Measurements from ENCODE around the gene DCLK2.

The DCLK2 gene

GRCh38 chr4:150068300-150068960 is 9.8 kb upstream of the DCLK2 start:
- no peak for FAIRE-seq
- no peak for DNase-seq (ENCODE audit: extremely low spot score, insufficient read length, low read depth)

- DNase-seq (ENCODE audit: extremely low spot score, insufficient read length, low read depth), result no peak
- no peak for FAIRE-seq
Observed at GRCh38 chr4:150069353-150069752, 8.9 kb upstream of the DCLK2 start.

GRCh38 chr4:150070464-150071170 is 7.6 kb upstream of the DCLK2 start:
- FAIRE-seq, result no peak

GRCh38 chr4:150072471-150072870 is 5.8 kb upstream of the DCLK2 start:
- FAIRE-seq (no peak), DNase-seq (ENCODE audit: extremely low spot score, insufficient read length, low read depth) (no peak)

More at GRCh38 chr4:150070464-150071170, 7.6 kb upstream of the DCLK2 start:
- no peak for DNase-seq (ENCODE audit: extremely low spot score, insufficient read length, low read depth)

- no peak for FAIRE-seq
- DNase-seq (ENCODE audit: extremely low spot score, insufficient read length, low read depth), result no peak
Observed at GRCh38 chr4:150072906-150073714, 5.1 kb upstream of the DCLK2 start.

- FAIRE-seq (no peak), DNase-seq (ENCODE audit: extremely low spot score, insufficient read length, low read depth) (no peak)
Observed at GRCh38 chr4:150074064-150074463, 4.2 kb upstream of the DCLK2 start.

- FAIRE-seq (no peak), DNase-seq (ENCODE audit: extremely low spot score, insufficient read length, low read depth) (no peak)
Observed at GRCh38 chr4:150078579-150079080, 385 bp downstream of the DCLK2 start.

- peak; percentile 8 for DNase-seq (ENCODE audit: extremely low spot score, insufficient read length, low read depth)
- FAIRE-seq, result no peak
Observed at GRCh38 chr4:150079081-150079581, 886 bp downstream of the DCLK2 start.

GRCh38 chr4:150080337-150080736 is 2.1 kb downstream of the DCLK2 start:
- DNase-seq (ENCODE audit: extremely low spot score, insufficient read length, low read depth), result no peak
- FAIRE-seq, result no peak

GRCh38 chr4:150080875-150081274 is 2.6 kb downstream of the DCLK2 start:
- no peak for FAIRE-seq

GRCh38 chr4:150082241-150082640 is 4.0 kb downstream of the DCLK2 start:
- FAIRE-seq (peak; percentile 62), DNase-seq (ENCODE audit: extremely low spot score, insufficient read length, low read depth) (peak; percentile 25)

More at GRCh38 chr4:150080875-150081274, 2.6 kb downstream of the DCLK2 start:
- DNase-seq (ENCODE audit: extremely low spot score, insufficient read length, low read depth), result no peak

GRCh38 chr4:150087006-150087405 is 8.8 kb downstream of the DCLK2 start:
- no peak for DNase-seq (ENCODE audit: extremely low spot score, insufficient read length, low read depth)

GRCh38 chr4:150089732-150090131 is 11.5 kb downstream of the DCLK2 start:
- no peak for DNase-seq (ENCODE audit: extremely low spot score, insufficient read length, low read depth)
- no peak for FAIRE-seq

More at GRCh38 chr4:150087006-150087405, 8.8 kb downstream of the DCLK2 start:
- FAIRE-seq, result no peak

- FAIRE-seq (no peak), DNase-seq (ENCODE audit: extremely low spot score, insufficient read length, low read depth) (no peak)
Observed at GRCh38 chr4:150090836-150091235, 12.6 kb downstream of the DCLK2 start.

- DNase-seq (ENCODE audit: extremely low spot score, insufficient read length, low read depth) (no peak), FAIRE-seq (no peak)
Observed at GRCh38 chr4:150094676-150095075, 16.4 kb downstream of the DCLK2 start.

GRCh38 chr4:150096625-150097024 is 18.4 kb downstream of the DCLK2 start:
- FAIRE-seq, result no peak
- no peak for DNase-seq (ENCODE audit: extremely low spot score, insufficient read length, low read depth)

- no peak for DNase-seq (ENCODE audit: extremely low spot score, insufficient read length, low read depth)
- no peak for FAIRE-seq
Observed at GRCh38 chr4:150098214-150098613, 20.0 kb downstream of the DCLK2 start.

GRCh38 chr4:150104404-150105027 is 26.3 kb downstream of the DCLK2 start:
- DNase-seq (ENCODE audit: extremely low spot score, insufficient read length, low read depth) (no peak), FAIRE-seq (no peak)

GRCh38 chr4:150106886-150107285 is 28.6 kb downstream of the DCLK2 start:
- FAIRE-seq (no peak), DNase-seq (ENCODE audit: extremely low spot score, insufficient read length, low read depth) (no peak)

GRCh38 chr4:150108691-150109090 is 30.4 kb downstream of the DCLK2 start:
- FAIRE-seq, result no peak

More at GRCh38 chr4:150108691-150109090, 30.4 kb downstream of the DCLK2 start:
- DNase-seq (ENCODE audit: extremely low spot score, insufficient read length, low read depth), result no peak
